HG02642 (cell line): ENCODE measurements around the gene PRKAA1.

Source experiments
- ATAC-seq: cut with Tn5 transposase; IDR thresholded peaks from one replicate; pipeline ENCODE4 v1.9.1; 2021; ENCODE audit warnings: mild to moderate bottlenecking; ENCODE audit not compliant: unreplicated experiment, poor library complexity

Gene PRKAA1

GRCh38 chr5:40784027-40784653 lies 14.0 kb downstream of the PRKAA1 start:
- no peak for ATAC-seq

GRCh38 chr5:40781843-40782409 lies 16.2 kb downstream of the PRKAA1 start:
- no peak for ATAC-seq

GRCh38 chr5:40780858-40781257 lies 17.3 kb downstream of the PRKAA1 start:
- no peak for ATAC-seq

- ATAC-seq: no peak
These were observed 18.0 kb downstream of the PRKAA1 start for GRCh38 chr5:40780199-40780598.

- ATAC-seq: no peak
These were observed 18.6 kb downstream of the PRKAA1 start for GRCh38 chr5:40779561-40779960.

- ATAC-seq: no peak
These were observed 20.0 kb downstream of the PRKAA1 start for GRCh38 chr5:40778133-40778532.

GRCh38 chr5:40776658-40776977 lies 21.6 kb downstream of the PRKAA1 start:
- no peak for ATAC-seq

- no peak for ATAC-seq
These were observed 22.1 kb downstream of the PRKAA1 start for GRCh38 chr5:40775846-40776657.

GRCh38 chr5:40775085-40775845 lies 22.9 kb downstream of the PRKAA1 start:
- ATAC-seq: no peak

- no peak for ATAC-seq
These were observed 23.6 kb downstream of the PRKAA1 start for GRCh38 chr5:40774623-40775022.

GRCh38 chr5:40770764-40771163 lies 27.4 kb downstream of the PRKAA1 start:
- ATAC-seq: no peak

- ATAC-seq: no peak
These were observed 35.5 kb downstream of the PRKAA1 start for GRCh38 chr5:40762705-40763104.

GRCh38 chr5:40757400-40757799 lies 40.8 kb downstream of the PRKAA1 start:
- no peak for ATAC-seq

- ATAC-seq: peak; percentile 91
These were observed 42.5 kb downstream of the PRKAA1 start, which contains the start of gene TTC33 for GRCh38 chr5:40755407-40756365. Gene TTC33 (minus strand): TSS chr5:40755961. CDS start chr5:40747018, 8,943 bp downstream.

GRCh38 chr5:40755093-40755406 lies 43.1 kb downstream of the PRKAA1 start:
- ATAC-seq: peak; percentile 79

GRCh38 chr5:40754381-40755092 lies 43.6 kb downstream of the PRKAA1 start:
- ATAC-seq: peak; percentile 11

GRCh38 chr5:40746703-40747102 lies 51.5 kb downstream of the PRKAA1 start:
- ATAC-seq: no peak

GRCh38 chr5:40743771-40744170 lies 54.4 kb downstream of the PRKAA1 start:
- ATAC-seq: no peak

- ATAC-seq: no peak
These were observed 59.7 kb downstream of the PRKAA1 start for GRCh38 chr5:40738502-40738901.
